ENCODE results near the gene LIPC. TPM values are rescaled to one million over a fixed set of nuclear protein-coding genes. Genes with fewer than 3 reads are reported as not detected.

LIPC gene
- total and polyA plus RNA-seq, 7 experiments from 2014 or later = 0.46 to 5.1 (median 0.77) TPM

GRCh38 chr15:58526647-58527192 lies 94.9 kb downstream of the LIPC start:
- H3K4me3 ChIP-seq (ENCODE audit: low read length) = no peak overlapping the region
- Mint-ChIP-seq H3K4me3 (no peak overlapping the region), H3K4me1 (peaks cover 0 to 17% (median 3%) of the 10 kb centered on the region in 7 donors), H3K27ac (no peak overlapping the region), H3K27me3 (peaks cover 0 to 2% (median 0%) of the 10 kb centered on the region in 5 donors), H3K9me3 (peaks cover 0 to 8% (median 0%) of the 10 kb centered on the region in 11 donors), H3K36me3 (peaks cover 0 to 17% (median 0%) of the 10 kb centered on the region in 5 donors)
- H3K4me1 ChIP-seq (ENCODE audit: control insufficient read depth in 2 of 2, insufficient read depth in 2 of 2, low read length in 2 of 2) = no peaks in the 10 kb centered on the region
- H3K9me3 ChIP-seq (ENCODE audit: control insufficient read depth in 2 of 3, low read length in 3 of 3) = no peaks in the 10 kb centered on the region
- intact Hi-C loops (cut with micrococcal nuclease) = no loop called here
- H3K36me3 ChIP-seq (ENCODE audit: control insufficient read depth in 2 of 3, insufficient read depth in 3 of 3, low read length in 3 of 3) = no peaks in the 10 kb centered on the region
- ATAC-seq = peak; percentile 72
- no peak for DNase-seq
- no peak overlapping the region for H3K27ac ChIP-seq (ENCODE audit: low read depth, low read length)
- no peaks in the 10 kb centered on the region for H3K27me3 ChIP-seq (ENCODE audit: control insufficient read depth in 2 of 2, insufficient read depth in 2 of 2, low read length in 2 of 2)
- POLR2A ChIA-PET = no interaction called here
- CTCF ChIA-PET = no interaction called here

- ChIA-PET CTCF (no interaction called here), POLR2A (no interaction called here)
- H3K27me3 Mint-ChIP-seq = peaks cover 0 to 2% (median 0%) of the 10 kb centered on the region in 5 donors
- Histone ChIP-seq H3K27ac (ENCODE audit: low read depth, low read length) (no peak overlapping the region), H3K36me3 (ENCODE audit: control insufficient read depth in 2 of 3, insufficient read depth in 3 of 3, low read length in 3 of 3) (no peaks in the 10 kb centered on the region), H3K4me3 (ENCODE audit: low read length) (no peak overlapping the region), H3K4me1 (ENCODE audit: control insufficient read depth in 2 of 2, insufficient read depth in 2 of 2, low read length in 2 of 2) (no peaks in the 10 kb centered on the region), H3K27me3 (ENCODE audit: control insufficient read depth in 2 of 2, insufficient read depth in 2 of 2, low read length in 2 of 2) (no peaks in the 10 kb centered on the region), H3K9me3 (ENCODE audit: control insufficient read depth in 2 of 3, low read length in 3 of 3) (no peaks in the 10 kb centered on the region)
- H3K4me3 Mint-ChIP-seq = no peak overlapping the region
- ATAC-seq (no peak), DNase-seq (no peak)
- peaks cover 0 to 8% (median 0%) of the 10 kb centered on the region in 11 donors for H3K9me3 Mint-ChIP-seq
- peaks cover 0 to 12% (median 0%) of the 10 kb centered on the region in 7 donors for H3K4me1 Mint-ChIP-seq
- peak overlapping the region in 1 of 9 donors; percentile 40 for H3K27ac Mint-ChIP-seq
- intact Hi-C loops (cut with micrococcal nuclease) = no loop called here
- peaks cover 0 to 17% (median 0%) of the 10 kb centered on the region in 5 donors for H3K36me3 Mint-ChIP-seq
Observed at GRCh38 chr15:58527573-58528187, 95.9 kb downstream of the LIPC start.

GRCh38 chr15:58528188-58528870 lies 96.5 kb downstream of the LIPC start:
- H3K27me3 ChIP-seq (ENCODE audit: control insufficient read depth in 2 of 2, insufficient read depth in 2 of 2, low read length in 2 of 2) = no peaks in the 10 kb centered on the region
- H3K4me1 ChIP-seq (ENCODE audit: control insufficient read depth in 2 of 2, insufficient read depth in 2 of 2, low read length in 2 of 2) = no peaks in the 10 kb centered on the region
- H3K36me3 ChIP-seq (ENCODE audit: control insufficient read depth in 2 of 3, insufficient read depth in 3 of 3, low read length in 3 of 3) = no peaks in the 10 kb centered on the region
- H3K4me3 Mint-ChIP-seq = no peak overlapping the region
- ChIA-PET POLR2A (no interaction called here), CTCF (no interaction called here)
- no peaks in the 10 kb centered on the region for H3K9me3 ChIP-seq (ENCODE audit: control insufficient read depth in 2 of 3, low read length in 3 of 3)
- H3K4me3 ChIP-seq (ENCODE audit: low read length) = no peak overlapping the region
- peak overlapping the region in 2 of 9 donors; percentile 57 to 81 for H3K27ac Mint-ChIP-seq
- H3K36me3 Mint-ChIP-seq = peaks cover 0 to 16% (median 0%) of the 10 kb centered on the region in 5 donors
- peaks cover 0 to 12% (median 0%) of the 10 kb centered on the region in 7 donors for H3K4me1 Mint-ChIP-seq
- peaks cover 0 to 8% (median 0%) of the 10 kb centered on the region in 11 donors for H3K9me3 Mint-ChIP-seq
- peaks cover 0 to 5% (median 0%) of the 10 kb centered on the region in 5 donors for H3K27me3 Mint-ChIP-seq
- H3K27ac ChIP-seq (ENCODE audit: low read depth, low read length) = no peak overlapping the region
- intact Hi-C loops (cut with micrococcal nuclease) = no loop called here
- ATAC-seq (no peak), DNase-seq (no peak)

- Mint-ChIP-seq H3K27ac (peak overlapping the region in 1 of 9 donors; percentile 81), H3K4me1 (peaks cover 0 to 13% (median 0%) of the 10 kb centered on the region in 7 donors), H3K36me3 (peaks cover 0 to 13% (median 0%) of the 10 kb centered on the region in 5 donors), H3K4me3 (no peak overlapping the region), H3K27me3 (peaks cover 0 to 5% (median 0%) of the 10 kb centered on the region in 5 donors), H3K9me3 (peaks cover 0 to 8% (median 0%) of the 10 kb centered on the region in 11 donors)
- H3K4me1 ChIP-seq (ENCODE audit: control insufficient read depth in 2 of 2, insufficient read depth in 2 of 2, low read length in 2 of 2) = no peaks in the 10 kb centered on the region
- no peaks in the 10 kb centered on the region for H3K9me3 ChIP-seq (ENCODE audit: control insufficient read depth in 2 of 3, low read length in 3 of 3)
- no peak for ATAC-seq
- no peak overlapping the region for H3K27ac ChIP-seq (ENCODE audit: low read depth, low read length)
- no peak overlapping the region for H3K4me3 ChIP-seq (ENCODE audit: low read length)
- intact Hi-C loops (cut with micrococcal nuclease) = no loop called here
- no peaks in the 10 kb centered on the region for H3K27me3 ChIP-seq (ENCODE audit: control insufficient read depth in 2 of 2, insufficient read depth in 2 of 2, low read length in 2 of 2)
- ChIA-PET CTCF (no interaction called here), POLR2A (no interaction called here)
- no peaks in the 10 kb centered on the region for H3K36me3 ChIP-seq (ENCODE audit: control insufficient read depth in 2 of 3, insufficient read depth in 3 of 3, low read length in 3 of 3)
- DNase-seq = no peak
Observed at GRCh38 chr15:58529041-58529440, 97.2 kb downstream of the LIPC start.

- peaks cover 0 to 8% (median 0%) of the 10 kb centered on the region in 7 donors for H3K4me1 Mint-ChIP-seq
- H3K27me3 ChIP-seq (ENCODE audit: control insufficient read depth in 2 of 2, insufficient read depth in 2 of 2, low read length in 2 of 2) = no peaks in the 10 kb centered on the region
- no peak overlapping the region for H3K4me3 ChIP-seq (ENCODE audit: low read length)
- ChIA-PET POLR2A (no interaction called here), CTCF (no interaction called here)
- DNase-seq (no peak), ATAC-seq (no peak)
- intact Hi-C loops (cut with micrococcal nuclease) = no loop called here
- H3K9me3 Mint-ChIP-seq = peaks cover 0 to 8% (median 0%) of the 10 kb centered on the region in 11 donors
- H3K4me1 ChIP-seq (ENCODE audit: control insufficient read depth in 2 of 2, insufficient read depth in 2 of 2, low read length in 2 of 2) = no peaks in the 10 kb centered on the region
- H3K36me3 Mint-ChIP-seq = peaks cover 0 to 13% (median 0%) of the 10 kb centered on the region in 5 donors
- no peaks in the 10 kb centered on the region for H3K36me3 ChIP-seq (ENCODE audit: control insufficient read depth in 2 of 3, insufficient read depth in 3 of 3, low read length in 3 of 3)
- peaks cover 0 to 5% (median 0%) of the 10 kb centered on the region in 5 donors for H3K27me3 Mint-ChIP-seq
- no peaks in the 10 kb centered on the region for H3K9me3 ChIP-seq (ENCODE audit: control insufficient read depth in 2 of 3, low read length in 3 of 3)
- no peak overlapping the region for H3K27ac ChIP-seq (ENCODE audit: low read depth, low read length)
- H3K4me3 Mint-ChIP-seq = no peak overlapping the region
- no peak overlapping the region for H3K27ac Mint-ChIP-seq
Observed at GRCh38 chr15:58530056-58530590, 98.3 kb downstream of the LIPC start.

DNA sequence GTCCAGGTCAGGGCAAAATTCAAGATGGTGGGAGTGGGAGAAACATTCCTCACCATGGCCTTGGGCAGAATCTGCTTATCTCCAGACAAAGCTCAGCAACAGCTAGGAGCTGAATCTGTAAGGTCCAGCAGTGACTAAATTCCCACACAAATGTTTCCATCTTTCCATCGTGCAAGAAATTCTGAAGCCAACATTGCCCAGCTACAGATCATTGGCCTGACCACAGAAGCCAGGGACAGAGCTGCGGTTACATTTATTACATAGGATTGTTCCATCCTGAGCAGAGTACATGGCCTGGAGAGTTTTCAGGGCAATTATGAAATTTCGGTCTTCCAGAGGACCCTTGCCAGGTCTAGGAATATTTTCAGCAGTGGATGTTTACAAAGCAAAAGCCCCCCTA lies 100.3 kb downstream of the LIPC start:
- Histone ChIP-seq H3K27me3 (ENCODE audit: control insufficient read depth in 2 of 2, insufficient read depth in 2 of 2, low read length in 2 of 2) (no peaks in the 10 kb centered on the region), H3K4me1 (ENCODE audit: control insufficient read depth in 2 of 2, insufficient read depth in 2 of 2, low read length in 2 of 2) (no peaks in the 10 kb centered on the region), H3K9me3 (ENCODE audit: control insufficient read depth in 2 of 3, low read length in 3 of 3) (no peaks in the 10 kb centered on the region), H3K27ac (ENCODE audit: low read depth, low read length) (no peak overlapping the region), H3K4me3 (ENCODE audit: low read length) (no peak overlapping the region), H3K36me3 (ENCODE audit: control insufficient read depth in 2 of 3, insufficient read depth in 3 of 3, low read length in 3 of 3) (no peaks in the 10 kb centered on the region)
- no peak for DNase-seq
- POLR2A ChIA-PET = no interaction called here
- H3K9me3 Mint-ChIP-seq = peaks cover 0 to 5% (median 0%) of the 10 kb centered on the region in 11 donors
- no peak overlapping the region for H3K27ac Mint-ChIP-seq
- ATAC-seq = no peak
- intact Hi-C loops (cut with micrococcal nuclease) = no loop called here
- no peak overlapping the region for H3K4me3 Mint-ChIP-seq
- H3K4me1 Mint-ChIP-seq = peaks cover 0 to 5% (median 0%) of the 10 kb centered on the region in 7 donors
- H3K27me3 Mint-ChIP-seq = peaks cover 0 to 8% (median 0%) of the 10 kb centered on the region in 5 donors
- CTCF ChIA-PET = no interaction called here
- H3K36me3 Mint-ChIP-seq = peaks cover 0 to 7% (median 0%) of the 10 kb centered on the region in 5 donors

Measured in naive thymus-derived CD4-positive, alpha-beta T cell (primary cell).